Activated CD4-positive, alpha-beta T cell treated with anti-CD3 and anti-CD28 coated beads for 36 hours (primary cell): ENCODE measurements around the gene KRTAP10-2. TPM values are rescaled to one million over a fixed set of nuclear protein-coding genes. Genes with fewer than 3 reads are reported as not detected.

Source experiments
- ATAC-seq: fragments of 200-7000 bp; cut with Tn5 transposase; one replicate; pipeline ENCODE4 v1.10.0; 2021; ENCODE audit warnings: mild to moderate bottlenecking, moderate library complexity
- CTCF ChIA-PET: fragments of 350-600 bp; sonication (Branson Sonifier 250); formaldehyde crosslinking; loops from one replicate; lab custom pipeline; 2021; ENCODE audit warnings: antibody characterized with exemption; lab: Charles Lee
- POLR2A ChIA-PET: fragments of 350-600 bp; sonication (Branson Sonifier 250); formaldehyde crosslinking; loops from one replicate; lab custom pipeline; 2021; ENCODE audit warnings: antibody characterized with exemption, inconsistent platforms; lab: Charles Lee
- DNase-seq: peaks from one replicate; pipeline ENCODE4 v3.0.0-alpha.2; 2020
- H3K27ac Mint-ChIP-seq: one replicate; pipeline ENCODE4 v1.8.0; 2021; ENCODE audit warnings: mixed read lengths
- H3K27me3 Mint-ChIP-seq: one replicate; pipeline ENCODE4 v1.8.0; 2021; ENCODE audit warnings: mixed read lengths
- H3K36me3 Mint-ChIP-seq: one replicate; pipeline ENCODE4 v1.8.0; 2021; ENCODE audit warnings: low read depth, mixed read lengths
- H3K4me1 Mint-ChIP-seq: one replicate; pipeline ENCODE4 v1.8.0; 2021; ENCODE audit warnings: mixed read lengths
- H3K4me3 Mint-ChIP-seq: one replicate; pipeline ENCODE4 v1.8.0; 2021; ENCODE audit warnings: mild to moderate bottlenecking, moderate library complexity, mixed read lengths
- H3K9me3 Mint-ChIP-seq: one replicate; pipeline ENCODE4 v1.8.0; 2021; ENCODE audit warnings: low read depth, mixed read lengths
- intact Hi-C, 2 experiments: fragments of 100-400 bp; cut with DNase I in 1 of 2; cut with micrococcal nuclease in 1 of 2; formaldehyde crosslinking; loops; one replicate each; pipeline versions ENCODE4 v1.14.2 to v1.15.1; 2022 to 2024; cut with DNase I, micrococcal nuclease
- total RNA-seq, 2 experiments: library from RNA; stranded (reverse); gene quantifications; one replicate each; pipeline ENCODE4 v1.2.3, GENCODE V29; 2021

The KRTAP10-2 gene
- total RNA-seq, 2 experiments from 2014 or later, result not detected

- no peak overlapping the region for H3K27ac Mint-ChIP-seq
- DNase-seq (no peak), ATAC-seq (no peak)
- H3K4me3 Mint-ChIP-seq, result no peak overlapping the region
- H3K36me3 Mint-ChIP-seq, result no peaks in the 10 kb centered on the region
- CTCF ChIA-PET, result interaction anchor here (0.6 kb wide), 1 partner anchor 371 kb away, joined by 3 read pairs; no protein-coding TSS in a partner anchor
- no peaks in the 10 kb centered on the region for H3K9me3 Mint-ChIP-seq
- intact Hi-C loops, result no loop called here
- no peaks in the 10 kb centered on the region for H3K27me3 Mint-ChIP-seq
- POLR2A ChIA-PET, result no interaction called here
- no peaks in the 10 kb centered on the region for H3K4me1 Mint-ChIP-seq
These were observed 30.7 kb downstream of the KRTAP10-2 start for GRCh38 chr21:44520326-44521300.

GRCh38 chr21:44519346-44520325, 31.7 kb downstream of the KRTAP10-2 start:
- no peaks in the 10 kb centered on the region for H3K4me1 Mint-ChIP-seq
- ATAC-seq (no peak), DNase-seq (no peak)
- H3K27me3 Mint-ChIP-seq, result no peaks in the 10 kb centered on the region
- no peak overlapping the region for H3K4me3 Mint-ChIP-seq
- no peaks in the 10 kb centered on the region for H3K36me3 Mint-ChIP-seq
- POLR2A ChIA-PET, result no interaction called here
- no peak overlapping the region for H3K27ac Mint-ChIP-seq
- intact Hi-C loops, result loop anchor here in 1 of 2 experiments (10.0 kb wide), 1 partner anchor 355 kb away; the partner anchor contains the start of gene PTTG1IP
- H3K9me3 Mint-ChIP-seq, result no peaks in the 10 kb centered on the region
- CTCF ChIA-PET, result no interaction called here

- intact Hi-C loops, result loop anchor here in 1 of 2 experiments (10.0 kb wide), 1 partner anchor 356 kb away; the partner anchor contains the start of gene PTTG1IP
- Mint-ChIP-seq H3K27me3 (no peaks in the 10 kb centered on the region), H3K4me3 (no peak overlapping the region), H3K4me1 (no peaks in the 10 kb centered on the region), H3K36me3 (no peaks in the 10 kb centered on the region), H3K9me3 (no peaks in the 10 kb centered on the region), H3K27ac (no peak overlapping the region)
- no peak for ATAC-seq
- ChIA-PET POLR2A (no interaction called here), CTCF (interaction anchor here (1.0 kb wide), 1 partner anchor 12 kb away, joined by 3 read pairs; no protein-coding TSS in a partner anchor)
- DNase-seq, result no peak
These were observed 32.6 kb downstream of the KRTAP10-2 start for GRCh38 chr21:44518686-44519085.

GRCh38 chr21:44517175-44517899, 34.0 kb downstream of the KRTAP10-2 start:
- no peaks in the 10 kb centered on the region for H3K36me3 Mint-ChIP-seq
- peak; percentile 84 for ATAC-seq
- H3K4me3 Mint-ChIP-seq, result peak overlapping the region; percentile 16
- H3K27me3 Mint-ChIP-seq, result no peaks in the 10 kb centered on the region
- ChIA-PET POLR2A (no interaction called here), CTCF (interaction anchor here (0.8 kb wide), 1 partner anchor 276 kb away, joined by 3 read pairs; no protein-coding TSS in a partner anchor)
- peak; percentile 67 for DNase-seq
- H3K27ac Mint-ChIP-seq, result no peak overlapping the region
- no peaks in the 10 kb centered on the region for H3K9me3 Mint-ChIP-seq
- H3K4me1 Mint-ChIP-seq, result no peaks in the 10 kb centered on the region
- intact Hi-C loops, result loop anchor here in 1 of 2 experiments (10.0 kb wide), 1 partner anchor 357 kb away; the partner anchor contains the start of gene PTTG1IP

- H3K27ac Mint-ChIP-seq, result no peak overlapping the region
These were observed 34.5 kb downstream of the KRTAP10-2 start for GRCh38 chr21:44516828-44517174.

GRCh38 chr21:44516342-44516741, 35.0 kb downstream of the KRTAP10-2 start:
- Mint-ChIP-seq H3K4me3 (no peak overlapping the region), H3K4me1 (no peaks in the 10 kb centered on the region)
- POLR2A ChIA-PET, result interaction anchor here (0.6 kb wide), 1 partner anchor 275 kb away, joined by 3 read pairs; no protein-coding TSS in a partner anchor

More at GRCh38 chr21:44516828-44517174, 34.5 kb downstream of the KRTAP10-2 start:
- H3K4me3 Mint-ChIP-seq, result no peak overlapping the region
- H3K4me1 Mint-ChIP-seq, result no peaks in the 10 kb centered on the region
- H3K36me3 Mint-ChIP-seq, result no peaks in the 10 kb centered on the region
- no peaks in the 10 kb centered on the region for H3K9me3 Mint-ChIP-seq
- ChIA-PET CTCF (no interaction called here), POLR2A (interaction anchor here (0.6 kb wide), 1 partner anchor 275 kb away, joined by 3 read pairs; no protein-coding TSS in a partner anchor)
- ATAC-seq, result no peak
- H3K27me3 Mint-ChIP-seq, result no peaks in the 10 kb centered on the region
- intact Hi-C loops, result loop anchor here in 1 of 2 experiments (10.0 kb wide), 1 partner anchor 358 kb away; the partner anchor contains the start of gene PTTG1IP
- DNase-seq, result no peak

GRCh38 chr21:44515359-44516165, 35.7 kb downstream of the KRTAP10-2 start:
- ChIA-PET POLR2A (no interaction called here), CTCF (interaction anchor here (0.7 to 1.7 kb wide), 2 partner anchors 272 to 278 kb away, joined by 3 to 10 read pairs; no protein-coding TSS in a partner anchor)
- no peaks in the 10 kb centered on the region for H3K27me3 Mint-ChIP-seq
- no peaks in the 10 kb centered on the region for H3K36me3 Mint-ChIP-seq
- H3K9me3 Mint-ChIP-seq, result no peaks in the 10 kb centered on the region
- H3K4me3 Mint-ChIP-seq, result no peak overlapping the region
- no peak for ATAC-seq
- intact Hi-C loops, result loop anchor here in 1 of 2 experiments (10.0 kb wide), 1 partner anchor 359 kb away; the partner anchor contains the start of gene PTTG1IP
- no peaks in the 10 kb centered on the region for H3K4me1 Mint-ChIP-seq
- no peak for DNase-seq
- H3K27ac Mint-ChIP-seq, result no peak overlapping the region

More at GRCh38 chr21:44516342-44516741, 35.0 kb downstream of the KRTAP10-2 start:
- Mint-ChIP-seq H3K36me3 (no peaks in the 10 kb centered on the region), H3K9me3 (no peaks in the 10 kb centered on the region), H3K27ac (no peak overlapping the region), H3K27me3 (no peaks in the 10 kb centered on the region)
- intact Hi-C loops, result loop anchor here in 1 of 2 experiments (10.0 kb wide), 1 partner anchor 358 kb away; the partner anchor contains the start of gene PTTG1IP
- CTCF ChIA-PET, result no interaction called here
- DNase-seq (no peak), ATAC-seq (no peak)

GRCh38 chr21:44514746-44515358, 36.5 kb downstream of the KRTAP10-2 start:
- Mint-ChIP-seq H3K36me3 (no peaks in the 10 kb centered on the region), H3K27me3 (no peaks in the 10 kb centered on the region), H3K4me3 (no peak overlapping the region), H3K27ac (no peak overlapping the region), H3K4me1 (no peaks in the 10 kb centered on the region), H3K9me3 (no peaks in the 10 kb centered on the region)
- ATAC-seq (no peak), DNase-seq (no peak)
- ChIA-PET CTCF (interaction anchor here (0.7 to 1.7 kb wide), 2 partner anchors 273 to 278 kb away, joined by 3 to 10 read pairs; no protein-coding TSS in a partner anchor), POLR2A (no interaction called here)
- intact Hi-C loops, result loop anchor here (5.0 to 10.0 kb wide), 2 partner anchors 360 to 377 kb away; partner anchors contain the start of gene PTTG1IP (in 1 of the 2)

- intact Hi-C loops, result loop anchor here (5.0 to 10.0 kb wide), 2 partner anchors 361 to 378 kb away; partner anchors contain the start of gene PTTG1IP (in 1 of the 2)
- H3K36me3 Mint-ChIP-seq, result no peaks in the 10 kb centered on the region
- H3K9me3 Mint-ChIP-seq, result no peaks in the 10 kb centered on the region
- DNase-seq (no peak), ATAC-seq (no peak)
- no peak overlapping the region for H3K27ac Mint-ChIP-seq
- ChIA-PET POLR2A (no interaction called here), CTCF (interaction anchor here (1.7 to 2.1 kb wide), 2 partner anchors 228 to 279 kb away, joined by 6 to 10 read pairs; no protein-coding TSS in a partner anchor)
- no peaks in the 10 kb centered on the region for H3K4me1 Mint-ChIP-seq
- no peaks in the 10 kb centered on the region for H3K27me3 Mint-ChIP-seq
- no peak overlapping the region for H3K4me3 Mint-ChIP-seq
These were observed 37.1 kb downstream of the KRTAP10-2 start for GRCh38 chr21:44514218-44514520.
